Measurements from ENCODE around the gene EQTN.
"Not testable (repeated sequence)": the region's sequence is repeated elsewhere in the genome, so short reads cannot be mapped to it uniquely, and the experiment has no call there.

EQTN gene

GRCh38 chr9:27292659-27293405 lies 4.1 kb downstream of the EQTN start:
- no peak for DNase-seq

DNA sequence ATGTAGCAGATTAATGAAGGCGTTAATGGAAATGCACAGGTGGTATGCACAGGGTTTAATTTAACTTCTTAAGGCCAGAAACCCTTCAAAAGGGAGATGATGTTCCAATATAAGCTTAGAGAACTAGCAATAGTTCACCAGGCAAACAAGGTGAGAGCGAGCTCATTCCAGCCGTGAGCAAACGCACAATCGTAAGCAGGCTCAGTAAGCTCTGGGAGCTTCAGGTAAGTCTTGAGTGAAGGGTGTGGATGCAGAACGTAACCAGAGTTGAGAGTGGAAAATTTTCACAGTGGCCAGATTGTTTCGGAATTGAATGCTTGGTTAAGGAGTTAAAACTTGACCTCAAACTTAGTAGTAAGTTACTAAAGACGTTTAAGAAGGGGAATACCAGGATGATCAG lies 5.7 kb downstream of the EQTN start:
- DNase-seq = no peak

DNA sequence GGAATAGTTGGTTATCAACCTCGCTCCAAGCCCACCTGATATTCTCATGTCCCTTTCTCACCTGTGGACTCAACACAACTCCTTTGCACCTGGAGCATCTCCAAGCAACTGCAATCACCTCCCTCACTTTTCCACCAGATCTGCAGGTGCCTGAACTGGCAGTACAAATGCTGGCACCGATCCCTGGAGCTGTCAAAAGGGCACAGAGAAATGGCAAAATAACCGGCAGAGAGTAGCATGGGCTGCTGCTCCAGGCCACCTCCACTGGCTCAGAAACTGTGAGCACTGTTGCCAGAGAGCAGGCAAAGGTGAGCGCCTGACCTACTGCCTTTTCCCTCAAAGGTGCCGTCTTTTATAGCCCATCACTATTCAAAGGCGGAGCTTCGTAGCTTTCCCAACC lies 14.7 kb downstream of the EQTN start:
- no peak for DNase-seq

- DNase-seq = no peak
Observed at GRCh38 chr9:27280860-27281259, 16.1 kb downstream of the EQTN start.

DNA sequence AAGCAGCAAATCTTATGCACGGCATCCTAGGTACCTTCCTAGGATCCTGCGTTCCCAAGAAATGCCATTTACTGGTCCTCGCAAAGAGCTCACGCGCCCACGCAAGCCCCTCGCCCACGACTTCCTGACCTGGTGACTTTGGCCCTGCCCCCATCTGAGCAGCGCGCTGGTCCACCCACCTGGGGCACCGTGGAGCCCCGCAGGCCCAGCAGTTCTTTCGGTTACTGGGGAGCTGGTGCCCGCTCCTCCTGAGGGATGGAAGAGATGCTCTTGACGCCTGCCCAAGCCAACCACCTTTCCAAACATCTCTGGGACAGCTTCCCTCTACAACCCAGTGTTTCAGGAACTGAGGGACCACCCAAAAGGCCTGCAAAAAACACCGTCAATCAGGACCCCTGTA lies 16.7 kb downstream of the EQTN start:
- no peak for DNase-seq

- DNase-seq = no peak
Observed at GRCh38 chr9:27279611-27280010, 17.3 kb downstream of the EQTN start.

GRCh38 chr9:27278374-27278773 lies 18.6 kb downstream of the EQTN start:
- DNase-seq = no peak

DNA sequence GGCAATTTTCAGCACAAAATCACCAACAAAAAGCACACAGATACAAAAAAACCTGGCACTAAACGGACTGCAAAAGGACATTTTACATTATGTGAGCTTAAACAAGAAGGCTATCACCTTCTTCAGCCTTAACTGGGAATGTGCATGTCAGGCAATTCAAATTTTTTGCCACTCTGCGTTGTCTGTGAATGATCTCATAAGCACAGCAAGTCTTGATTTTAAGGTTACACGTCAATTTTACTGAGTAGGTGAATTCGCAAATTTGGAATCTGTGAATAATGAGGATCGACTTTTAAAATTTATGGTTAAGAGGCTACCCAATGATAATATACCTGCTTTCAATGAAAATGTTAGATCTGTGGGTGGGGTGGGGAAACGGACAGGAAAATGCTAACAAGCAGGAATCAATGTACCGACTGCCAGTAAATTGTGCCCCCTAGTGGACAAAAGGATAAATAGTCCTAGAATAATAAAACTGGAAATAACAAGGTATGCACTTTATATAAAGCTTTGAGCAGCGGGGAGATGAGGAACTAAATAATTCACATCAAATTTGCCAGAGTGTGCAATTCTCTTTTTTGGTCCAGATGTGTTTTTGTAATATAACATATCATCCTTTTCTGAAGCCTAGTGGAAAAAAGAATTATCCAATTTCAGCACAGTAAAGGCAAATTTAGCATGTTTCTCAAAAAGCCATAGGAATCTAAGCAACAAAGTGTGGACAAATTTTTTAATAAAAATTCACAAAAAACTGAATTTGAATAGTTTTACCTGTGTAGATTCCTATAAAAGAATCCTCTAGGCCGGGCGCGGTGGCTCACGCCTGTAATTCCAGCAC lies 20.5 kb downstream of the EQTN start:
- peak; percentile 46 for DNase-seq

- no peak for DNase-seq
Observed at GRCh38 chr9:27273186-27273585, 23.8 kb downstream of the EQTN start.

- no peak for DNase-seq
Observed at GRCh38 chr9:27272103-27272502, 24.8 kb downstream of the EQTN start.

- DNase-seq = no peak
Observed at GRCh38 chr9:27261517-27262211, 35.3 kb downstream of the EQTN start.

DNA sequence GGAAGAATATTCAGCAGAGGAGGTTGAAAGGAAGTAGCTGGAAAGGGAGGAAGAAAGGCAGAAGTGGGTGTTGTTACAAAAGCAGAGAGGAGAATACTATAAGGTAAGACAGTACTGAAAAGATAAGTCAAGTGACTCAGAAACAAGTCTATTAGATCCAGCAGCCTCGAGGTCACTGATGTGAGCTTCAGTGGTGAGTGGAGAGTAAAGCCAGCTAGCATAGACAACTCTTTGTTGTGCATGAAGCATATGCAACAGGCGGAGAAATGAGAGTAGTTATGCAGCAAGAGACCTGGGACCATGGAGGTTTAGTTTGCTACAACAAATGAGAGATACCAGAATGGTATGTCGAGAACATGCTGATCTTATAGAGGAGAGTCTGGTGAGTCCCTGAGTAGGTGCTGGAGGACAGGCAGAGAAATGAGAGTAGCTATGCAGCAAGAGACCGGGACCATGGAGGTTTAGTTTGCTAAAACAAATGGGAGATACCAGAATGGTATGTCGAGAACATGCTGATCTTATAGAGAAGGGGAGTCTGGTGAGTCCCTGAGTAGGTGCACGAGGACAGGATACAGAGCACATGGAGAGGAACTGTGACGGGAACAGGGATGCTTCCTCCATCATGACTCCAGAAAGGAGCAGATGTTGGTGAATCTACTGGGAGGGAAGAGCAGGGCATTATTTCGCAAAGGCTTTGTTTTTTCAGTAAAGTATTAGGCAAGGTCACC lies 36.0 kb downstream of the EQTN start:
- no peak for DNase-seq

DNA sequence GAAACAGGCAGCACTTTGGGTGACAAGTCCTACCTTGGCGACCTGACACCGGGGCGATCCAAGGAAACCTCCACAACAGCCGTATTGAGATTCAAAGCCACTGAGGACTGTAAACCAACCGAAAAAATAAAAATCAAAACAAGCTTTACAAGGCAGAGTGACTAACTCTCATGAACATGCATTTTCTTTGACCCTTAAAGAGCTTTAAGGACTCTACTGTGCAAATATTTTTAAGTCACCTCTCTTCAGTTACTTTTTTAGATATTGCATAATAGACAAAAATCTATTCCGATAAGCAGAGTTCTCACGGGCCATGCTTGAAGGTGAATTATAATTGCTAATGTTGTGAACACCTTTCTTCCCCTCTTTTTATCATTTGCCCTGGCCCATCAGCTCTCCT lies 38.3 kb downstream of the EQTN start:
- DNase-seq = no peak

DNA sequence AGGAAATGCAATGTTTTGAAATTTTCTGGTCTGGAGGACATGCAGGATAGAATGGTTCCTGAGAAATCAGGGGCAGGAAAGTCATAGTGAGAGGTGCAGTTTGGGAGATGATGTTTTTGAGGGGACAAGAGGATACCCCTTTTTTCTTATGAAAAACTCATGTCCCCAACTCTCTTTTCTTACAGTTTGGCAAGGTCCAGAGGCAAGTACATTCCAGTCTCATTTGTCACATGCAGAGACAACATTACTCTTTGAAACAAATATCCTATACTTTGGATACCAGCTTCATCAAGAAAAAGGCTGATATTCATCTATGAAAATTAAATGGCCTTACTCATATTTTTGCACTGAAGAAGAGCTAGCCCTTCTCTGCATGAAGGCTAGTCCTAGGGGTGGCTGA lies 48.2 kb downstream of the EQTN start:
- DNase-seq = no peak

DNA sequence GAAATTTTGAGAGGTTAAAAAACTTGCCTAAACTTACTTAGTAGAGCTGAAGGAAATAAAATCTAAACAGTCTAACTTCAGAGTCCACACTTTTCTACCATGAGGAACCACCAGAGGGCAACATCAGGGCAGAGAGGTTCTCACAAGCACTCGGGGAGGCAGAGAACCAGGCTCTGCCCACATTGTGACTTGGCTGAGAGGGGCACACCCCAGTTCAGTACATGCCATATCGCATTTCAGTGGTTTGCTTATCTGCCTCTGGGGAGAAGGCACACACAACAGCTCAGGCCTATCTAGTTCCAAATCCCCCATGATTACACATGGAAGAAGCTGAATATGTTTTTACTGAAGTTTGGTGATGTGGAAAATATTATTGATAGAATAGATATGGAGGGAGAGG lies 49.2 kb downstream of the EQTN start:
- no peak for DNase-seq

DNA sequence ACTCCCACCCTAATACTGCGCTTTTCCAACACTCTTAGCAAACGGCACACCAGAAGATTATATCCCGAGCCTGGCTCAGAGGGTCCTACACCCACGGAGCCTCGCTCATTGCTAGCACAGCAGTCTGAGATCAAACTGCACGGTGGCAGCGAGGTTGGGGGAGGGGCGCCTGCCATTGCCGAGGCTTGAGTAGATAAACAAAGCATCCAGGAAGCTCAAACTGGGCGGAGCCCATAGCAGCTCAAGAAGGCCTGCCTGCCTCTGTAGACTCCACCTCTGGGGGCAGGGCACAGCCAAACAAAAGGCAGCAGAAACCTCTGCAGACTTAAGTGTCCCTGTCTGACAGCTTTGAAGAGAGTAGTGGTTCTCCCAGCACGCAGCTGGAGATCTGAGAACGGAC lies 57.3 kb downstream of the EQTN start:
- DNase-seq = not testable (repeated sequence)

Measured in CD4-positive, alpha-beta T cell treated with Interleukin-21 for 1 hour (primary cell).